NCI-H2196 treated with DMSO at 0.1 percent for 48 hours (cell line): ENCODE results near the gene ERMARD.
"Not testable (repeated sequence)": the region's sequence is repeated elsewhere in the genome, so short reads cannot be mapped to it uniquely, and the experiment has no call there.

Experiments used
- DNase-seq: peaks from one replicate; lab custom pipeline; 2025; ENCODE audit not compliant: unreplicated experiment; lab: John Stamatoyannopoulos, UW

ERMARD gene

DNA sequence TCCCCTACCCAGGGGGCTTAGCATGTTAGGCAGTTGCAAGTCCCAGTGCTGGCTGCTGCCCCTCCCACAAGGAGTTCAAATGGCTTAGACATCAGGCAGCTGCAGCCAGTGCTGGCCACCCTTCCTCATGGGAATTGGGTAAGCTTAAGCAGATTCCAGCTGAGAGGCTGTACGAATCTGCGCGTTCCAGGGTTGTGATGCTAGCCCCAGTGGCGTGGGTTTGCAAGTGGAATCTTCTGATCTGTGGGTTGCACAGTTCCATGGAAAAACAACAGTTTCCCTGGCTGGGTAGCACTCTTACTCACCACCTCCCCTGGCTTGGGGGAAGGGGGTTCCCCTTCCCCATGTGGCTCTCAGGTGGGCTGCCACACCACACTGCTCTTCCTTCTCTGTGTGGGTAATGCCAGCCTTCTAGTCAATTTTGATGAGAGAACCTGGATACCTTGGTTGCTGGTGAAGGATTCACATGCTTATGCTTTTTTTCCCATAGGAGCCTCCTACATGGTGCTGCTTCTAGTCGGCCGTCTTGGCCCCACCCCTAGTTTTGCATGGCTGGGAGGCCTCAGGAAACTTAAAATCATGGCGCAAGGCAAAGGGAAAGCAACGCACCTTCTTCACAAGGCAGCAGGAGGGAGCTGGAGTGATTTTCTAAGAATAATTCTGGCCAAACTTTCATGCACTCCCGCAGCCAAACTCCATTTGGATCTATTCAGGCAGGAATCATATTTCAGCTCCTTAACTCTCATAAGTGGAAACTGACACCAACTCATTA, 13.0 kb upstream of the ERMARD start:
- DNase-seq, result no peak

DNA sequence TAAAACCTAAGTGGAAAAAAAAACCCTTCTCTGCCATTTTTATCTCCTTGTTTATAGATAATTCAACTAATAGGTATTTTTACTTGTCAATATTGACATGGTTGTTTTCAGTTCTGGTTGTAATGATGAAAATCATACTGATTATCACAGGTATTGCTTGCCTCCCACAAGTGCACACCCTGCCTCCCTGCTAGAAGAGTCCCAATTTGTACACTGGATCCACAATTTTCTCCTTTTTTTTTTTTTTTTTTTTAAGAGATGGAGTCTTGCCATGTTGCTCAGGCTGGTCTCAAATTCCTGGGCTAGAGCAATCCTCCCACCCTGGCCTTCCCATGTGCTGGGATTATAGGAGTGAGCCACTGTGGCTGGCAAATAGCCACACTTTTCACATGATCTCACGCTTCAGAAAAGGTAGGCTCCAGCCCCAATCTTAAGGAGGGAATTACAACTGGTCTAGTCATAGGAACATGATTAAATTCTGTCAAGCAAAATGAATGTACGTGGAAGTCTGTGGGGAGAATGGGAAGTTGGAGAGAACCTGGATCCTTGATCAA, 12.4 kb upstream of the ERMARD start:
- DNase-seq, result no peak

GRCh38 chr6:169741344-169741743, 10.1 kb upstream of the ERMARD start:
- no peak for DNase-seq

DNA sequence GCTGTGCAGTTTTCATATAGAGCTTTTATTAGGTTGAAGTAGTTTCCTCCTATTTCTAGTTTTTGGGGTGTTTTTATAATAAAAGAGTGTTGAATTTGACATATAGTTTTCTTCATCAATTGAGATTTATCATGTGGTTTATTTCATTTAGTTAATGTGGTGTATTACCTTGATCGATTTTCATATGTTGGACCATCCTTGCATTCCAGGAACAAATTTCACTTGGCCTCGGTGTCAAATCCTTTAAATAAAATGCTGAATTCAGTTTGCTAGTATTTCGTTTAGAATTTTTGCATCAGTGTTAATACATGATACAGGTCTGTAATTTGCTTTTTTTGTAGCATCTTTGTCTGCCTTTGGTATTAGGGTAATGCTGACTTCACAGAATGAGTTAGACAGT, 6.0 kb upstream of the ERMARD start:
- DNase-seq, result no peak

GRCh38 chr6:169746556-169746955, 4.9 kb upstream of the ERMARD start:
- DNase-seq, result no peak

- no peak for DNase-seq
These were observed 727 bp downstream of the ERMARD start for GRCh38 chr6:169752074-169752623.

DNA sequence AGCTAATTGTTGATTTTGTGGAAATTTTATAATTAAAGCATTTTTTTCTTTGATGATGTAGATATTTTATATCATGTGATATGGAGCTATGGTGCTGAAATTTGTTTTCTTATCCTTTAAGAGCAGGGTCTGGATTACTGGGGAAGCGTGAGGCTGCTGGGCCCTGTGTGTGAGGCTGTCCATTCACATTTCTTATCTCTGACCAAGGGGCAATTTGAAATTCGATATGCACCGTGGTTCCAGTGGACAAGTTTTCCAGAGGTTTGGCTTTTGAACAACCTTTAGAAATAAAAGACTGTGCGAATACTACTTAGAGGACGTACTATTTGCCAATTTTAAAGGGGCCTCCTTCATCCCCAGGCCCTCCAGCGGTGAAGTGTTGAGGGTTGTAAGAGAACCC, 3.7 kb downstream of the ERMARD start:
- DNase-seq, result no peak

DNA sequence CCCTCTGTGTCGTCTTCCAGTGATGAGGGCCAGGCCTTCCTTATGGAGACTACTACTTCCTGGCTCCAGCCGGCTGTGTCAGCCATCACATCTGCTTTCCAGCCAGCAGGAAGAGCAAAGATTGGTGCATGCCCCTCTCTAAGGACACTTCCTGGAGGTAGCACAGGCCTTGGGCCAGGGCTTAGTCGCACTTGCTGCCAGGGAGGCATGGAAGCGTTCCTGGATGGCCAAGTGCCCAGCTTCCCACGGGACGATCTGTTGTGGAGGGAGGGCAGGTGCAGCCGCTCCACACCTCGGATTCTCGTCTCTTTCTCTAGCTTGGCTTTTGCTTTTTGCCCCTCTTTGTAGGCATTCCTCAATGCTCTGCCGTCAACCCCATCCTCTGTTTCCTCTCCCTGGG, 11.9 kb downstream of the ERMARD start:
- no peak for DNase-seq

- no peak for DNase-seq
These were observed 12.5 kb downstream of the ERMARD start for GRCh38 chr6:169763881-169764280.

DNA sequence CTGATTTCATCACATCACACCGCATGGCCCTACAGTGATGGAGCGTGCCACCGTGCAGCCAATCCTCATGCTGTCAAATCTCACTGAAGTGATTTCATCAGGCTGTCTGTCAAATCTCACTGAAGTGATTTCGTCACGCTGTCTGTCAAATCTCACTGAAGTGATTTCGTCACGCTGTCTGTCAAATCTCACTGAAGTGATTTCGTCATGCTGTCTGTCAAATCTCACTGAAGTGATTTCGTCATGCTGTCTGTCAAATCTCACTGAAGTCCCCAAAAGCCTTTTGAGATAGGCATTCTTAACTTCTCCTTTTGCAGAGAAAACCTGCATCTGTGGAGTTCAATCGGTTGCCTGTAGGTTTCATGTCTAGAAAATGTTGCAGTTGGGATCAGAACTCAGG, 14.4 kb downstream of the ERMARD start:
- not testable (repeated sequence) for DNase-seq

GRCh38 chr6:169766232-169766631, 14.8 kb downstream of the ERMARD start:
- DNase-seq, result no peak

GRCh38 chr6:169766921-169767736, 15.7 kb downstream of the ERMARD start:
- DNase-seq, result no peak

GRCh38 chr6:169774347-169774746, 22.9 kb downstream of the ERMARD start:
- DNase-seq, result no peak

DNA sequence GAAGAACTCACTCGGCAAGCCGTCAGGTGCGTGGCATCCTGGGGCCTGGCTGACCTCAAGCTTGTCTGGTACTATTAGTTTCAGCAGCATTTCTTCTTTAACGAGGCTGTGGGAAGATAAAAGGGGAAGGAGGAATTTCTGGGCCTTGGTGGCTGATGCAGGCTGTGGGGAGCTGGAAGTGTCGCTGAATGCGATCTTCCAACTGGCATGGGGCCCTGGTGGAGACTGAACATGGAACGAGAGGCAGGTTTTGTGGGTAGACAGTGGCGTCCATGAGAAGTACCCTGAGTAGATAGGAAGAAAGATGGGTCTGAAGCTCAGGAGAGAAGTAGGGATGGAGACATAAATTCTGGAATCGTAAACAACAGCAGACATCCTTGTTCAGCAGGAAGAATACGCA, 23.9 kb downstream of the ERMARD start:
- DNase-seq, result no peak

- DNase-seq, result no peak
These were observed 25.0 kb downstream of the ERMARD start for GRCh38 chr6:169776379-169776778.

DNA sequence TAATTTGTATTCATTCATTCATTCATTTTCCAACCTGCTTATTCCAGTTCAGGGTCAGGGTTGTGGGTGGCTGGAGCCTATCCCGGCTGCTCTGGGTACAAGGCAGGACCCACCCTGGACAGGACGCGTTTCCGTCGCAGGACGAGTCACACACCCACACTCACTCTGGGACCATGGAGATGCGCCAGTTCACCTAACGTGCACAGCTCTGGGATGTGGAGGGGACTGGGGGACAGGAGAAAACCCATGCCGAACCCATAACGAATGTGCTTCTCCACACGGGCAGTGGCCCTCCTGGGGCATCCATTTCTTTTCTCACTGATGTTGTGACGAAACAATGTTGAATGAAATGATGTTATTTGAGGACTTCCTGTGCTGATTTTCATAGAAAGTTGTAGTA, 26.5 kb downstream of the ERMARD start:
- no peak for DNase-seq

- DNase-seq, result no peak
These were observed 27.2 kb downstream of the ERMARD start for GRCh38 chr6:169778646-169779045.

- no peak for DNase-seq
These were observed 27.8 kb downstream of the ERMARD start for GRCh38 chr6:169779092-169779815.

- DNase-seq, result no peak
These were observed 28.5 kb downstream of the ERMARD start for GRCh38 chr6:169779896-169780295.

GRCh38 chr6:169780571-169781091, 29.2 kb downstream of the ERMARD start:
- DNase-seq, result no peak

GRCh38 chr6:169782966-169783365, 31.5 kb downstream of the ERMARD start:
- no peak for DNase-seq
